Measurements from ENCODE around the gene CYP4F22.
"Not testable (repeated sequence)": the region's sequence is repeated elsewhere in the genome, so short reads cannot be mapped to it uniquely, and the experiment has no call there.

Gene CYP4F22

DNA sequence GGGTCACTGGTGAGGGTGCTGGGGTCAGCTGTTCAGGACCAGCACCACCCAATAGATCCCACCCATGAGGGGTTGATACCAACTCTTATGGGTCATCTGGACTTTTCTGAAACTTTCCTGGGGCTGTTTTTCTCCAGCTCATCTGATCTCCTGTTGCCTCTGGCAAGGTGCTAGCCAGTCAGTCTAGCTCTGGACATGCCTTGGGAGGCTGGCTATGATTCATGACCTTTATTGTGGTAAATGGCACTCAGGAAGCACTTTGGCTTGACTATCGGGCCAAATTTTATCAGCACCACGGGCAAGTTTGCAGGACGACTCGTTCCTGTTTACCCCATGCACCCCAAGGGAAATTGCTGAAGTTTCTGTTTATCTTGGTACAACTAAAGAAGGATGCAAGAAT is 85.4 kb downstream of the CYP4F22 start:
- POLR2A ChIA-PET; H3K27ac ChIP-seq (ENCODE audit: insufficient read depth in 1 of 2, low read depth in 1 of 2, low read length in 2 of 2, poor library complexity in 1 of 2, severe bottlenecking in 2 of 2); H3K4me3 ChIP-seq (ENCODE audit: control insufficient read depth in 1 of 7, extremely low read depth in 1 of 7, insufficient read depth in 4 of 7, low read depth in 2 of 7, low read length in 6 of 7); H3K27me3 ChIP-seq (replicated peaks in 2 of 5; ENCODE audit: control insufficient read depth in 4 of 5, insufficient read depth in 5 of 5, low read length in 4 of 5); DNase-seq; H3K9me3 ChIP-seq (ENCODE audit: control extremely low read depth in 1 of 5, control insufficient read depth in 4 of 5, insufficient read depth in 2 of 5, low read depth in 1 of 5, low read length in 4 of 5); H3K4me1 ChIP-seq (ENCODE audit: control extremely low read depth in 1 of 4, control insufficient read depth in 4 of 4, insufficient read depth in 4 of 4, low read length in 3 of 4); CTCF ChIA-PET; H3K36me3 ChIP-seq (ENCODE audit: control insufficient read depth in 4 of 4, insufficient read depth in 4 of 4, low read length in 3 of 4): not testable (repeated sequence)
- no CpG with 5 or more reads among the region's 4 CpGs for WGBS (ENCODE audit: insufficient coverage)

DNA sequence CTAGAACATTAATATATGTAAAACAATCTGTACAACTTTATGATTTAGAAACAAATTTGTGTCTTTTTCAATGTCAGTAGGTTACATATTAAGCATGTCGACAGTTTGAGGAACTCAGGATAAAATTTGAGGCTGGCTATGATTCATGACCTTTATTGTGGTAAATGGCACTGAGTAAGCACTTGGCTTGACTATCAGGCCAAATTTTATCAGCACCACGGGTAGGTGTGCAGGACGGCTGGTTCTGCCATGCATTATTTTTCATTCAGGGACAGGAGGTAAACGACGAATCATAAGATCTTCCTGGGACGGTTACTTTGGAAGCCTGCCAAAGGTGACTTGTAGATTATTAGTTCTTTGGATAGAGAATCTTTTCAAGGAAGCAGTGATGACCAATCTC is 86.7 kb downstream of the CYP4F22 start:
- Histone ChIP-seq H3K4me1 (ENCODE audit: control extremely low read depth in 1 of 4, control insufficient read depth in 4 of 4, insufficient read depth in 4 of 4, low read length in 3 of 4) (peaks cover 0 to 3% (median under 1%) of the 10 kb centered on the region in 4 experiments), H3K4me3 (ENCODE audit: control insufficient read depth in 1 of 7, extremely low read depth in 1 of 7, insufficient read depth in 4 of 7, low read depth in 2 of 7, low read length in 6 of 7) (peak overlapping the region in 1 of 7 experiments; percentile 19), H3K27me3 (replicated peaks in 2 of 5; ENCODE audit: control insufficient read depth in 4 of 5, insufficient read depth in 5 of 5, low read length in 4 of 5) (peaks cover 0 to 1% (median 0%) of the 10 kb centered on the region in 5 experiments), H3K27ac (ENCODE audit: insufficient read depth in 1 of 2, low read depth in 1 of 2, low read length in 2 of 2, poor library complexity in 1 of 2, severe bottlenecking in 2 of 2) (no peak overlapping the region), H3K9me3 (ENCODE audit: control extremely low read depth in 1 of 5, control insufficient read depth in 4 of 5, insufficient read depth in 2 of 5, low read depth in 1 of 5, low read length in 4 of 5) (peaks cover 0 to 8% (median 0%) of the 10 kb centered on the region in 5 experiments), H3K36me3 (ENCODE audit: control insufficient read depth in 4 of 4, insufficient read depth in 4 of 4, low read length in 3 of 4) (no peaks in the 10 kb centered on the region)
- ChIA-PET POLR2A (no interaction called here), CTCF (no interaction called here)
- peak; percentile 37 to 86 (median 74) for DNase-seq
- 2% methylated on average over 6 of the region's 6 CpGs for WGBS (ENCODE audit: insufficient coverage)

All from common myeloid progenitor, CD34-positive (primary cell).